KMS-11 (cell line): ENCODE measurements around the gene CEP44.

Source experiments
- H2AFZ ChIP-seq: fragments of 200-600 bp; sonication (generic); 2 replicates; pipeline ENCODE4 v1.6.1; 2016; ENCODE audit warnings: antibody characterized with exemption, mixed run types, low read depth
- H3K27ac ChIP-seq: fragments of 200-600 bp; sonication (generic); 2 replicates; pipeline ENCODE4 v1.6.1; 2016; ENCODE audit warnings: mild to moderate bottlenecking, mixed run types
- H3K27me3 ChIP-seq: fragments of 200-600 bp; sonication (generic); 2 replicates; pipeline ENCODE4 v1.6.1; 2017; ENCODE audit warnings: mild to moderate bottlenecking, low read depth, mixed run types, moderate library complexity; ENCODE audit not compliant: insufficient read depth
- H3K36me3 ChIP-seq: fragments of 200-600 bp; sonication (generic); 2 replicates; pipeline ENCODE4 v1.6.1; 2017; ENCODE audit warnings: mild to moderate bottlenecking, mixed run types; ENCODE audit not compliant: insufficient read depth
- H3K4me1 ChIP-seq: fragments of 200-600 bp; sonication (generic); 2 replicates; pipeline ENCODE4 v1.6.1; 2016; ENCODE audit warnings: mild to moderate bottlenecking, low read depth, mixed run types; ENCODE audit not compliant: poor library complexity, severe bottlenecking
- H3K4me2 ChIP-seq: fragments of 200-600 bp; sonication (generic); 2 replicates; pipeline ENCODE4 v1.7.0; 2016; ENCODE audit warnings: mild to moderate bottlenecking, mixed run types
- H3K4me3 ChIP-seq: fragments of 200-600 bp; sonication (generic); IDR thresholded peaks from 2 replicates; pipeline ENCODE4 v1.6.1; 2017; ENCODE audit warnings: low read depth, low read length, mixed read lengths; ENCODE audit not compliant: insufficient read depth
- H3K79me2 ChIP-seq: fragments of 200-600 bp; sonication (generic); 2 replicates; pipeline ENCODE4 v1.6.1; 2016; ENCODE audit warnings: low read depth, mixed run types; ENCODE audit not compliant: insufficient read depth
- H3K9ac ChIP-seq: fragments of 200-600 bp; sonication (generic); 2 replicates; pipeline ENCODE4 v1.6.1; 2016; ENCODE audit warnings: mild to moderate bottlenecking, mixed run types
- H4K20me1 ChIP-seq: fragments of 200-600 bp; sonication (generic); 2 replicates; pipeline ENCODE4 v1.6.1; 2016; ENCODE audit warnings: mild to moderate bottlenecking, mixed run types; ENCODE audit not compliant: insufficient read depth
- TF ChIP-seq, protein P1 (sequence below): fragments of 200-600 bp; sonication (generic); conservative IDR thresholded peaks from 2 replicates; pipeline ENCODE4 v1.6.1; 2017; ENCODE audit warnings: low read depth, mild to moderate bottlenecking, antibody characterized with exemption, low read length, moderate library complexity, mixed read lengths

CEP44 gene

DNA sequence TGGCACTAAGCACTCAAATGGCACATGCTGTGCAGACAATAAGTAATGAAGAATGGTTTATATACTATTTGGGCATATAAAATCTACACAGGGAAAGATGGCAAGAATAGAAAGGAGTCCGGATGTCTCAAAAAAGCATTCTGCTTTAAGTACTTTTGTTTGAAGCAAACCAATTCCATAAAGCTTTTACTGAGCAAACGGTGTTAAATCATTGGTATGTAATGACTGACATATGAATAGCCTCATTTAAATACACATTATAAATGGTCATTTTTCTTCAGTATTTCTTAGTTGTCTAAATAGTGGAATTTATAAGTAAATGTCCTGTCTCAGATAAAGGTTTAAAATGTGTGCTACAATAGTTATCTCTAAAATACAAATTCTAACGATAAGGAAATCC, 6.3 kb upstream of the CEP44 start:
- no peaks in the 10 kb centered on the region for H4K20me1 ChIP-seq
- TF ChIP-seq, protein P1, sequence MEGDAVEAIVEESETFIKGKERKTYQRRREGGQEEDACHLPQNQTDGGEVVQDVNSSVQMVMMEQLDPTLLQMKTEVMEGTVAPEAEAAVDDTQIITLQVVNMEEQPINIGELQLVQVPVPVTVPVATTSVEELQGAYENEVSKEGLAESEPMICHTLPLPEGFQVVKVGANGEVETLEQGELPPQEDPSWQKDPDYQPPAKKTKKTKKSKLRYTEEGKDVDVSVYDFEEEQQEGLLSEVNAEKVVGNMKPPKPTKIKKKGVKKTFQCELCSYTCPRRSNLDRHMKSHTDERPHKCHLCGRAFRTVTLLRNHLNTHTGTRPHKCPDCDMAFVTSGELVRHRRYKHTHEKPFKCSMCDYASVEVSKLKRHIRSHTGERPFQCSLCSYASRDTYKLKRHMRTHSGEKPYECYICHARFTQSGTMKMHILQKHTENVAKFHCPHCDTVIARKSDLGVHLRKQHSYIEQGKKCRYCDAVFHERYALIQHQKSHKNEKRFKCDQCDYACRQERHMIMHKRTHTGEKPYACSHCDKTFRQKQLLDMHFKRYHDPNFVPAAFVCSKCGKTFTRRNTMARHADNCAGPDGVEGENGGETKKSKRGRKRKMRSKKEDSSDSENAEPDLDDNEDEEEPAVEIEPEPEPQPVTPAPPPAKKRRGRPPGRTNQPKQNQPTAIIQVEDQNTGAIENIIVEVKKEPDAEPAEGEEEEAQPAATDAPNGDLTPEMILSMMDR, result no peak
- H3K9ac ChIP-seq, result no peak overlapping the region
- no peaks in the 10 kb centered on the region for H3K36me3 ChIP-seq
- peaks cover 34% of the 10 kb centered on the region for H3K4me1 ChIP-seq
- H3K4me2 ChIP-seq, result no peak overlapping the region
- no peak overlapping the region for H2AFZ ChIP-seq
- no peaks in the 10 kb centered on the region for H3K27me3 ChIP-seq
- peaks cover 31% of the 10 kb centered on the region; the same call in 1 of the 2 replicates for H3K79me2 ChIP-seq
- no peak overlapping the region for H3K27ac ChIP-seq
- H3K4me3 ChIP-seq, result no peak overlapping the region

DNA sequence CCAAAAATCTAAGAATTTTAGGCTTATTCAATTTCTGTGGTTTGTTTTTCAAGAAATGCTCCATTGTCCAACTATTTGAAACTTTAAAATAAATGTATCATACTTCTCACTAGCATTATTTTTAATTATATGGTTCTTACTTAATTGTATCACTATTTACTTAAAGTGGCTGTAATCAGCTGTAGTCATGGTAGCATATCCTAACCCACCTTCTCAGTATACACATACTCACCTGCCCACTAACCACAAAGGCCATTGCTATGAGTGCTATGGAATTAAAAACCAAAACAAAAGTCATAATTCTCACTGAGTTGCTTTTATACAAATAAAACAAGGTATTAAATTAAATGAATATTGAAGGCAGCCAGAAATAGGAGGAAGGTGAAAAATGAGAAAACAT, 5.2 kb upstream of the CEP44 start:
- Histone ChIP-seq H4K20me1 (no peaks in the 10 kb centered on the region), H3K4me1 (peaks cover 34% of the 10 kb centered on the region), H3K79me2 (peaks cover 30% of the 10 kb centered on the region; the same call in 1 of the 2 replicates), H3K27me3 (no peaks in the 10 kb centered on the region), H3K36me3 (no peaks in the 10 kb centered on the region), H3K4me2 (no peak overlapping the region), H3K4me3 (no peak overlapping the region), H2AFZ (no peak overlapping the region), H3K27ac (no peak overlapping the region), H3K9ac (no peak overlapping the region)
- TF ChIP-seq, protein P1, result no peak

DNA sequence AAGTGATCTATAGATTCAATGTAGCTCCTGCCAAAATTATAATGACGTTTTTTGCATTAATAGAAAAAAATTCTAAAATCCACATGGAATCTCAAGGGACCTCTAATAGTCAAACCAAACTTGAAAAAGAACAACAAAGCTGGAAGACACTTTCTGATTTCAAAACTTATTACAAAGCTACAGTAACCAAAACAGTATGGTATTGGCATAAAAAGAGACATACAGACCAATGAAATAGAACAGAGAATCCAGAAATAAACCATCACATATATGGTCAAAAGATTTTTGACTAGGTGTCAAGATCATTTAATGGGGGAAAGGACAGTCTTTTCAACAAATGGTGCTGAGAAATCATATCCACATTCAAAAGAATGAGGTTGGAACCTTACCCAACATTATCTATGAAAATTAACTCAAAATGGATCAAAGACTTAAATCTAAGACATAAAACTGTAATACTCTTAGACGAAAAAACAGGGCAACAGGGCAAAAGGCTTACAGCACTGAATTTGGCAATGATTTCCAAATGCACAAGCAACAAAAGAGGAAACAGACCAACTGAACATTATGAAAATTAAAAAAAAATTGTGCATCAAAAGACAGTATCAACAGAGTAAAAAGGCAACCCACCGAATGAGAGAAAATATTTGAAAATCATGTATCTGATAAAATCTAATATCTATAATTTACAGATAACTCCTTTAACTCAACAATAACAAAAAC, 4.1 kb upstream of the CEP44 start:
- no peaks in the 10 kb centered on the region for H4K20me1 ChIP-seq
- no peak overlapping the region for H3K27ac ChIP-seq
- H3K4me1 ChIP-seq, result peaks cover 35% of the 10 kb centered on the region
- H3K79me2 ChIP-seq, result peaks cover 32% of the 10 kb centered on the region
- no peak overlapping the region for H3K4me3 ChIP-seq
- H3K27me3 ChIP-seq, result no peaks in the 10 kb centered on the region
- H3K4me2 ChIP-seq, result no peak overlapping the region
- H3K9ac ChIP-seq, result no peak overlapping the region
- TF ChIP-seq, protein P1, result no peak
- H2AFZ ChIP-seq, result no peak overlapping the region
- no peaks in the 10 kb centered on the region for H3K36me3 ChIP-seq

DNA sequence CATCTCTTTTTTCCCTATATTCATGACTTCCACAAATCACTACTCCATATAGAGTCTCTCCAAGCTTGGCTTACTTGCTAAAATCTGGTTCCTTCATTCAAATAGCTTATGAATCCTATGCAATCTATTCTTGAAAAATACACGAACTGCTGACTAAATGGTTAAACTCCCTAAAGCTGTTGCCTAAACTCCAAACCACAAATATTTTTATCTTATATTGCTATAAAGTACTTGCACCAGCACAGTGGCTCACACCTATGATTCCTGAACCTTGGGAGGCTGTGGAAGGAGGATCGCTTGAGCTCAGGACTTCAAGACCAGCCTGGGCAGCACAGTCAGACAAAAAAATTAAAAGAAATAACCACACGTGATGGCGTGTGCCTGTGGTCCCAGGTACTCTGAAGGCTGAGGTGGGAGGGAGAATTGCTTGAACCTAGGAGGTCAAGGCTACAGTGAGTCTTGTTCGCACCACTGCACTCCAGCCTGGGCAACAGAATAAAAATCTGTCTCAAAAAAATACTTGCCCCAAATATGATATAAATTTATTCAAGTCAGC, 2.5 kb upstream of the CEP44 start:
- H3K27ac ChIP-seq, result no peak overlapping the region
- peaks cover 48% of the 10 kb centered on the region for H3K79me2 ChIP-seq
- H4K20me1 ChIP-seq, result no peaks in the 10 kb centered on the region
- H3K36me3 ChIP-seq, result no peaks in the 10 kb centered on the region
- no peak overlapping the region for H3K9ac ChIP-seq
- no peaks in the 10 kb centered on the region for H3K27me3 ChIP-seq
- peaks cover 47% of the 10 kb centered on the region for H3K4me1 ChIP-seq
- no peak overlapping the region for H3K4me2 ChIP-seq
- TF ChIP-seq, protein P1, result no peak
- H2AFZ ChIP-seq, result no peak overlapping the region
- H3K4me3 ChIP-seq, result no peak overlapping the region
